Right ventricle myocardium inferior (tissue), 1 donor: ENCODE measurements around the gene ZFYVE9. TPM values are rescaled to one million over a fixed set of nuclear protein-coding genes. Genes with fewer than 3 reads are reported as not detected.
A peak's percentile ranks its signal among the peaks of the same experiment; 100 is the strongest.

Experiments used
- ATAC-seq: fragments of 200-7000 bp; cut with Tn5 transposase; one replicate; pipeline ENCODE4 v1.9.1; 2020; ENCODE audit warnings: mild to moderate bottlenecking, moderate library complexity
- DNase-seq: peaks from one replicate; pipeline ENCODE4 v3.0.0; 2021; ENCODE audit errors: missing footprints
- intact Hi-C: fragments of 100-400 bp; cut with DNase I; formaldehyde crosslinking; loops from one replicate; pipeline ENCODE4 v1.11.0; 2022
- total RNA-seq: library from RNA; stranded (reverse); fragmentation: NEBNext Ultra II Directional; extraction: Animal tissue kit (Norgen Biotek cat#: 25700); gene quantifications from one replicate; pipeline ENCODE4 v1.2.1, GENCODE V29; 2021
- donor health status: DM: no; HTN: yes; CAD: no; lungs with severe emphysema.

Gene ZFYVE9
- total RNA-seq, 1 donor from 2014 or later: 18.0 TPM

- intact Hi-C loops: no loop called here
- ATAC-seq (no peak), DNase-seq (no peak)
Measured at GRCh38 chr1:52281518-52281917, 139.6 kb downstream of the ZFYVE9 start.

GRCh38 chr1:52288286-52288685 lies 146.4 kb downstream of the ZFYVE9 start:
- intact Hi-C loops: no loop called here
- DNase-seq: no peak
- ATAC-seq: no peak

GRCh38 chr1:52294580-52294979 lies 152.7 kb downstream of the ZFYVE9 start:
- ATAC-seq (no peak), DNase-seq (no peak)
- intact Hi-C loops: no loop called here

GRCh38 chr1:52296345-52296744 lies 154.5 kb downstream of the ZFYVE9 start:
- intact Hi-C loops: loop anchor here (5.0 kb wide), 2 partner anchors 154 to 169 kb away; partner anchors contain the start of gene ZFYVE9

GRCh38 chr1:52305417-52306226 lies 163.7 kb downstream of the ZFYVE9 start:
- intact Hi-C loops: no loop called here
- DNase-seq: no peak
- ATAC-seq: peak; percentile 84

More at GRCh38 chr1:52296345-52296744, 154.5 kb downstream of the ZFYVE9 start:
- DNase-seq (no peak), ATAC-seq (no peak)

DNA sequence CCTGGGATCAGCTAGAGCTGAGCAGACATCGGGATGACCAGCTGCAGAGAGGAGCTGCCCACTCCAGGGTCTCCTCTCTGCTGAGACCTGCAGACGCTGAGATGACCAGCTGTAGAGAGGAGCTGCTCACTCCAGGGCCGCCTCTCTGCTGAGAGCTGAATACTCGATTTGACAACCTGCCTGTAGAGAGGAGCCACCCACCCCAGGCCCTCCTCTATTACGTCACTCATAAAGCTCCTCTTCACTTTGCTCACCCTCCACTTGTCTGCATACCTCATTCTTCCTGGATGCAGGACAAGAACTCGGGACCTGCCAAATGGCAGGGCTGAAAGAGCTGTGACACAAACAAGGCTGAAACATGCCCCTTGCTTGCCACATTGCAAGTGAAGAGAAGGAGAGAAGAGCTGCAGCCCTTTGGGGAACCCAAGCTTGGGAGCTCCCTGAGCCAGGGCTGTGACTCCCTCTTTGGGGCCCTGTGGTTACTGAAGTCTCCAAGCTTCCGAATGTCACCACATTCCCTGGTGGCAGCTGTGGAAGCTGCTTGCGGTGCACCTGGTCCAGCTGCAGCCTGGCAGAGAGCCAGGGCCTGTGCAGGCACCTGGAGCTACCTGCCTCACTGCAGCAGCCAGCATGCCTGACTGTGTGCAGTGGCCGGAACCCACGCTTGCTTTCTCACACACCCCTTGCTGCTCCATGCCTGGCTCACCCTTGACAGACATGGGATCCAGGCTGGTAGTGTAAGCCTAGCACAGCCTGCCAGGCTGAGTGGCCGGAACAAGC lies 164.5 kb downstream of the ZFYVE9 start:
- DNase-seq (no peak), ATAC-seq (peak; percentile 61)
- intact Hi-C loops: no loop called here

DNA sequence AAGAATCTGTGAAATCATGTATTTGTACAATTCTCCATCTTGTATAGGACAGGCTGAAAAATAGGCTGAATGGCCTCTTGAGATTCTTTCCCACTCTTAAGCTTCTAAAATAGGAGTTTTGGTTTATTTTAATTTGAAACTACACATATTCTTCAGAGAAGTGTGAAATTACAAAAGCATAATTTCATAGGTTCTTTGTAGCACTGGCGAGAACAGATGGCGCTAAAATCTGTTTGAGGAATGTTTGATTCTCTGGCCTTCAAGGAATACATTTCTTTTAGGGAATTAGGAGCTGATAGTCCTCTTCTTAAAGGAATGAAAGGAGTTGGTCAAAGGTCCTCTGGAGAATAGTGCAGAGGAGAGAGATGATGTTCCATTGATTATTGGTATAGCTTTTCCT lies 179.2 kb downstream of the ZFYVE9 start:
- ATAC-seq: no peak

DNA sequence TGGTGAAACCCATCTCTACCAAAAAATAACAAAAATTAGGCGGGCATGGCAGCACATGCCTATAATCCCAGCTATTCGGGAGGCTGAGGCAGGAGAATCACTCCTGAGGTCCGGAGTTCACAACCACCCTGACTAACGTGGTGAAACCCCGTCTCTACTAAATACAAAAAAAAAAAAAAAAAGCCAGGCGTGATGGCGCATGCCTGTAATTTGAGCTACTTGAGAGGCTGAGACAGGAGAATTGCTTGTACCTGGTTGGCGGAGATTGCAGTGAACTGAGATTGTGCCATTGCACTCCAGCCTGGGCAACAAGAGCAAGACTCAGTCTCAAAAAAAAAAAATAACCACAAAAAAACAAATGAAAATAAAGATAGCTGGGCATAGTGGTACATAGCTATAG lies 181.8 kb downstream of the ZFYVE9 start:
- no peak for ATAC-seq
- DNase-seq: no peak
- intact Hi-C loops: no loop called here

More for the DNA sequence above, 179.2 kb downstream of the ZFYVE9 start:
- DNase-seq: no peak
- intact Hi-C loops: no loop called here

- no peak for DNase-seq
Measured at GRCh38 chr1:52325786-52326185, 183.9 kb downstream of the ZFYVE9 start.

DNA sequence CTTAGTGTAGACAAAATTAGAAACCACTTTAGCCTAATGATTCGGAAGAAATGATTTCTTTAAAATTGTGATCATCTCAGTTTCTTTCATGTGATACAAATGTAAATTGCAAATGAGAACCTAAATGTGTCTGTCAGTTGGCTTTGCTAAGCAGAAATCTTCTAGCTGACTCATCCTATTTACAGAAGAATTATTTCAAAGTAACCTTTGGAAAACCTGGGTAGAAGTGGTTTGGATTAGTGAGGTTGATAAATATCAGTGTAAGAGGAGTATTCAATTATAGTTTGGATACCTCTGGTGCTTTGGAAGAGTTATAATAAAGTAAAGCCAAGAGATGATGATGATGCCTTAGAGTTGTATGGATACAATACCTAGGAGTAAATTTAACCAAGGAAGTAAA lies 186.7 kb downstream of the ZFYVE9 start:
- intact Hi-C loops: no loop called here

More at GRCh38 chr1:52325786-52326185, 183.9 kb downstream of the ZFYVE9 start:
- ATAC-seq: no peak
- intact Hi-C loops: no loop called here

GRCh38 chr1:52332411-52332810 lies 190.5 kb downstream of the ZFYVE9 start:
- ATAC-seq (no peak), DNase-seq (no peak)
- intact Hi-C loops: no loop called here

More for the DNA sequence above, 186.7 kb downstream of the ZFYVE9 start:
- ATAC-seq: no peak
- no peak for DNase-seq

DNA sequence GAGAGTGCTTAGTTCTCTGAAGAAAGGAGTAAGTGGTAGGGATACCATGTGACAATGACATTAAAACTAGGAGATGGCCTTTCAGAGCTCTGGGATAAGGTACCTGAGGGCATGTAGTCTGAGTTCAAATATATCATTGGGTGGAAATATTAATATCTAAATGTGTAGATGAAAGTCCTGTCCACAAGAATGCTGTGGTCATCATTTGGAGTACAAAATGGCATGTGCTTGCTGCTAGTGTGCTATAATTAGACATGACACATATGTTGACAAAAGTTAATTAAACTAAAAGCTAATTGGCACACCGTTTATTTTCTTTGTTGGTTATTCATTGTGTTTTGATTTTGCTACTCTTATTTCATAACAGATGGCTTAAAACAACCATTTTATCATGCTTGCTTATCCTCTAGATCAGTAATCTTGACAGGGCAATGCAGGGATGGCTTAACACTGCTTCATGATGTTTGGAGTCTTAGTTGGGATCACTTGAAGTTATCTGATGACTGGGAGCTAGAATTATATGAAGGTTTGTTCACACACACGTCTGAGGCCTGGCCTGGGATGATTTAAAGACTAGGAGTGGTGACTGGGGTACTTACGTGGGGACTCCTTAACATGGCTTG lies 193.1 kb downstream of the ZFYVE9 start:
- intact Hi-C loops: no loop called here
- DNase-seq (no peak), ATAC-seq (no peak)

GRCh38 chr1:52337439-52337838 lies 195.6 kb downstream of the ZFYVE9 start:
- intact Hi-C loops: no loop called here
- DNase-seq: no peak
- no peak for ATAC-seq

GRCh38 chr1:52341655-52342260 lies 199.9 kb downstream of the ZFYVE9 start:
- ATAC-seq: no peak
- intact Hi-C loops: no loop called here

GRCh38 chr1:52343979-52344378 lies 202.1 kb downstream of the ZFYVE9 start:
- intact Hi-C loops: no loop called here
- no peak for DNase-seq
- ATAC-seq: no peak

More at GRCh38 chr1:52341655-52342260, 199.9 kb downstream of the ZFYVE9 start:
- DNase-seq: no peak

- intact Hi-C loops: no loop called here
- no peak for DNase-seq
- no peak for ATAC-seq
Measured at GRCh38 chr1:52345252-52345651, 203.4 kb downstream of the ZFYVE9 start.

GRCh38 chr1:52346653-52347052 lies 204.8 kb downstream of the ZFYVE9 start:
- ATAC-seq (no peak), DNase-seq (no peak)
- intact Hi-C loops: no loop called here

DNA sequence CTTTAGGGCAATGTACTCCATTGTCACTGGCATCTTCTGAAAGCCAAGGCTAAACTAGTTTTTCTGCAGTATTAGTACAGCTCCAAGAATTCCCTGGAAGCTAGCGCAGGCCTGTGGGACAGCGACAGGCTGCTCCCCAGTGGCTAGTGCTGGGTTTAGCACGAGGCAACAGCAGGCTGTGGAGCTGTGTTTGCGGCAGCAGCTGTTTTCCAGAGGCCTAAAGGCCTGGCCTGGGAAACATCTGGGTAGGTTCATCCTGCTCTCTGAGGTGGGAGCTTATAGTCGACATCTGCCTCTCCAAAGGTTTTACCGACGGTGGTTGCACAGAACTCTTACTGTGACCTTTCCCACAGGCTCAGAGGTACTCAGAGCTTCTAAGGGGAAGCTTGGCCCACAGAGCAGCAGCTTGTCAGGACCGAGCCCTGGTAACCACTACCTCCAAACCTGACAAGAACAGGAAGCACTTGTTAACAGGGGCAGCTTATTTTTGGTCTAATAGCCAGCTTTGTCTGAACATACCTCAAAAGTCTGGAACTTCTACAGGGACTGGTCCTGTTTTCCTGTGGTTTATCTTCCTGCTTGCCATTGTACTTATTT lies 206.9 kb downstream of the ZFYVE9 start:
- ATAC-seq: peak; percentile 54
- no peak for DNase-seq
- intact Hi-C loops: no loop called here

DNA sequence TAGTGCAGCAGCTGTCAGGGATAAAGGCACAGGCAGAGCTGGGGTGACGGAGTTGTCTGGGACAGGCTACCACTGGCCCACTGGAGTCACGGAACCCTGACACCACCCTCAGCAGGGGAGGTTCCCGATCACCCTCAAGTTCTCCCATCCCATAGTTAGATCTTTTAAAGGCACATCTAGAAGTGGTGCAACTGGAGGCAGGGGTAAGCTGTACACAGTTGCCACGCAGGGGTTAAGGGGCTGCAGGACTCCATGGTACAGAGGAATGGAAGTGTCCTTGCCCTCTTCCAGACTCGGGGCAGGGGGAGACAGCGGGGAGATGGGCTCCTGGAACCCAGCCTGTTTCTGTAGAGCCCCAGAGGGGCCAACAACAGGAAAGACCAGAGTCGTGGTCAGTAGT lies 210.8 kb downstream of the ZFYVE9 start:
- DNase-seq (no peak), ATAC-seq (no peak)
- intact Hi-C loops: no loop called here
